ENCODE data around the gene LIN28A.
A peak's percentile ranks its signal among the peaks of the same experiment; 100 is the strongest.

The LIN28A gene

DNA sequence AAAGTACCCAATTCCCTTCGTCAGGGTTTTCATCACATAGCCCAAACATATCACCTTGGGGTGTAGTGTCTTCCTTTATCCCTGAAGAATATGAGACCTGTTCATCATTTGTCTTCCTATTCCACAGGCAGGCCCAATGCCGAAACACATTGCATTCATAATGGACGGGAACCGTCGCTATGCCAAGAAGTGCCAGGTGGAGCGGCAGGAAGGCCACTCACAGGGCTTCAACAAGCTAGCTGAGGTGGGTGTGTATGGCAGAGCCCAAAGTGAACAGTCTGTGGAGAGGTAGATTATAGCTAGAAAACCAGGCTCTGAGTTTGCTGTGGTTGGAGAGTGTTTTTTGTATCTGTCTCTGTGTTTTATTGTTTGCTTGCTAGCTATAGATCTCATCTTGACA, 27.4 kb downstream of the LIN28A start:
- no peak for DNase-seq (ENCODE audit: low read depth)

DNA sequence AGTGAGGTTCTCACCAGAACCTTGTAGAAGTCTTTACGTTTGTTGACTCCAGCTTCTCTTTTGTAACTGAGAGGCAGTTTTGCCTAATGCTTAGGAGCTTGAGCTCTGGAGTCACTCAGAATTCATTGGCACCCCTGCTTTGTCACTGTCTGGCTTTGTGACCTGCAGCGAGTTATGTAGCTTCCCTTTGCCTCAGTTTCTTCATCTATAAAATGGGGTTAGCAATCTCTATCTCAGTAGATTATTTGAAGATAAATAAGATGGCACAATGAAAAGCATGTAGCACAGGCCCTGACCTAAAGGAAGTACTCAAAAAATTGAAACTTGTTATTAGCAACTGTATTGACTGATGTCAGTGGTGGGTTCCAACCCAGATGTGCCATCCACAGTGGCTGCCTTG, 29.6 kb downstream of the LIN28A start:
- no peak for DNase-seq (ENCODE audit: low read depth)

- no peak for DNase-seq (ENCODE audit: low read depth)
Measured at GRCh38 chr1:26449868-26450267, 39.3 kb downstream of the LIN28A start.

DNA sequence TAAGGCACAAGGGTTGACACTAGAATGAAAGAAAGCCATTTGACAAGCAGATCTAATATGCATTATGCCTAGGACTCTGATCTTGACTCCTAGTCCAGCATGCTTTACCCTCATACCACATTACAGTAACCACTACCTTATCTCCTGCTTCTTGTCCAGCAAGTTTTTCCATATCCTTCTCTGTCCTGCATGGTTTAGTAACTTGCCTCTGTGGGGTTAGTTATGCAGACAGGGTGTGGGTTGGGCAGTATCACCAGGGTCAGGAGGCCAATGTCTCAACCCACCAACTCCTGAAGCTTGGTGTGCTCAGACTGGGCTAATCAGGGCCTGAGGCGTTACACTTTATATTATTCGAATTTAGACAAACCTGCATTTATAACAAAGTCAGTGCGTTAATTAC, 40.3 kb downstream of the LIN28A start:
- DNase-seq (ENCODE audit: low read depth) = no peak

GRCh38 chr1:26452459-26453183, 42.0 kb downstream of the LIN28A start:
- no peak for DNase-seq (ENCODE audit: low read depth)

DNA sequence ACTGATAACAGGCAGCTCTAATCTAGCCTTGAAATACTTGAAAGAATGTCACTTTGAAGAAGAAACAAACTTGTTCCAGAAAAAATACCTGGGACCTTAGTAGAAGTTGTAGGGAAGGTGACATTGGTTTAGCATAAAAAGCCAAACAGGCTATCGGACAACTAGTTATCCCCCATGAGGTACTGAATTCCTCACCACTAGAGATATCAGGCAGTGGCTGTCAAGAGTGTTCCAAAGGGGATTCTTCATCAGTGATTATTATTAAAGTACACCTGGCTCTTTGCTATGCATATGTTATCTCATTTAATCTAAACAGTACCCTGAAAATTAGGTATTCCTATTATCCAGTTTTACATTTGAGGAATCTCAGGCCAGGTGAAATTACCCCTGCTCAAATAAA, 48.5 kb downstream of the LIN28A start:
- DNase-seq (ENCODE audit: low read depth) = no peak

- no peak for DNase-seq (ENCODE audit: low read depth)
Measured at GRCh38 chr1:26459573-26460031, 49.0 kb downstream of the LIN28A start.

DNA sequence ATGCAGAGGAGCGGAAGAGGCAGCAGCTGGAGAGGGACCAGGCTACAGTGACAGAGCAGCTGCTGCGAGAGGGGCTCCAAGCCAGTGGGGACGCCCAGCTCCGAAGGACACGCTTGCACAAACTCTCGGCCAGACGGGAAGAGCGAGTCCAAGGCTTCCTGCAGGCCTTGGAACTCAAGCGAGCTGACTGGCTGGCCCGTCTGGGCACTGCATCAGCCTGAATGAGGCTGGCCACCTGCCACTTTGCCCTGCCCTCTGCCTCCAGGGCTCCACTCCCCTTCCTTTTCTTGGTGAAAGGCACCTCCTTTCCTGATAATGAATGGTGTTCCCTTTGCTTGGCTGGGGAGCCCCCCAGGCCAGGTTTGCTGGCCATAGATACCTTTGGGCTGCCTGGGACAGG, 58.3 kb downstream of the LIN28A start:
- DNase-seq (ENCODE audit: low read depth) = no peak

GRCh38 chr1:26469558-26469957, 58.9 kb downstream of the LIN28A start:
- DNase-seq (ENCODE audit: low read depth) = no peak

- DNase-seq (ENCODE audit: low read depth) = no peak
Measured at GRCh38 chr1:26470878-26471497, 60.4 kb downstream of the LIN28A start.

DNA sequence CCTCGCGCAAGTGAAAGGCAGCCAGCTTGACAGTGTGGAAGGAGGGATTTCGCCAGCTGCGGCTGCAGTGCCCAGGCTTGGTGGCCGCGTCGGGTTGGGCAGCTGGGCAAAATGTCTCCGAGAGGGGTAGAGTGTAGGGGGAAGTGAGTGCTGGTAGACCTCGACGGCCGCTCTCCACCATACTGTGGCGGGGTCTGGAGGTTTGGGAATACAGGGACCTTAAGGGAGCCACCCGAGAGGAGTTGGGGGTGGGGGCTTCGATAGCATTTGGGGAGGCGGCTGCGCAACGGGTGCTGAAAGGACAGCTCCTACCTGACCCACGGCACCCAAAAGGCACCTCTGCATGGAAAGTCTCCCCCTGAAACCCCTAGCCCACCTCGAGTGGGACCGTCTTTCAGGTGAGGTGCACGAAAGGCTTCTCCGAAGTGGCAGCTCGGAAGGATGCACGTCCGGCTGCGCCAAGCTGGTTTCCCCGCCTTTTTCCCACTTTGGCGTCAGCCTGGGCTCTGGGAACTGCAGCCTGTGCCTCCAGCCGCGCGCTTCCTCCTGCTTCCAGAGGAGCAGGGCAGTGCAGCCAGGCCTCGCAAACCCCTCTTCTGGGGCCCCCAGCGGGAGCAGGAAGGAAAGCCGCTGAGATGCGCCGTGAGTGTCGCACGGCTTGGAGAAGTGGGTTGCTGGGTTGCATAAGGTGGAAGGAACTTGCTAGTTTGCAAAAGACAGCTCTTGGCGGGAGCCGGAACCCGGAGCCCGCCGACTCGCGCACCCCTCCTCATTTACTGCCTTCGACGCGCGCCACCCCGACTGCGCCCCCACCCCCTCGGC, 61.1 kb downstream of the LIN28A start:
- DNase-seq (ENCODE audit: low read depth) = peak; percentile 82

DNA sequence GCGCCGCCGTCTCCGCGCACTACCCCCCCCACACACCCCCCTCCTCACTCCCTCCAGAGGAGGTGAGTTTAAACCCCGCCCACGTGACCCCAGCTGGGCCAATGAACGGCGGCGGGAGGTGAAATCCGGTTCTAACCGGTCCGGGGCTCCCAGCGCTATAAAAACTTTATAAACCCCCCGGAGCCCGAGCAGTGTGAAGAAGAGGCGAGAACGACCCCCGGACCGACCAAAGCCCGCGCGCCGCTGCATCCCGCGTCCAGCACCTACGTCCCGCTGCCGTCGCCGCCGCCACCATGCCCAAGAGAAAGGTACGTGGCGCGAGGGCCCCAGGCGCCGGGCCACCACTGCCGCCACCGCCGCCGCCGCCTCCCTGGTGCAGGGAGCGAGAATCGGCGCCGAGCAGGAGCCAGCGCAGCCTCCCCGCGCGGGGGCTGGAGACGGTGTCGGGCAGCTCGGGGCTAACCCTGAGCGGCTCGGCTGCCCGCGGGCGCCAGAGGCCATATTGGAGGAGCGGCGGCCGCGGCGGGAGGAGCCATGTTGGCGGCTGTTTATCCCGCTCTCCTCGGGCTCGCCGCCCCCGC, 61.8 kb downstream of the LIN28A start, which contains the start of gene HMGN2:
Gene HMGN2, plus strand, starts transcription at position 121 of the 581 bp plus-strand sequence. Its CDS starts 173 bp downstream, at position 294.
- peak; percentile 89 for DNase-seq (ENCODE audit: low read depth)

- DNase-seq (ENCODE audit: low read depth) = peak; percentile 89
Measured at GRCh38 chr1:26472901-26473845, 62.6 kb downstream of the LIN28A start.

GRCh38 chr1:26474818-26475217, 64.2 kb downstream of the LIN28A start:
- DNase-seq (ENCODE audit: low read depth) = no peak

GRCh38 chr1:26475989-26476388, 65.4 kb downstream of the LIN28A start:
- no peak for DNase-seq (ENCODE audit: low read depth)

DNA sequence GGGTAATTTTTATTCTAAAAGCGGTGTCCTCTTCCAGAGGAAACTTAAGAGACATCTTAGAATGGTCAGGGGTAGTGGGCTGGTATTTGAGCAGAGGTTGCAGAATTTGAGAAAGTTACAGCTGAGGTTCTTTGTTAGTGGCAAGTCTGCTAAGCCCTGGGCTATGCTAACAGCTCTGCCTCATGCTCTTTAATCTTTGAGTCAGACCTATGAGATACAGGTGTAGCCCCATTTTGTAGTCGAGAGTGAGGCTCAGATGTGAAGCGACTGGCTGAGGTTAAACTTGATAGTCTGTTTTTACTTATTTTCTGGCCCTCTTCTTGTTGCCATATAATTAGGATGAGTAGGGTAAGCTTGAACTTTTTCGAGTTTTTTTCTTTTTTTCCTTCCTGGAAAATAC, 66.3 kb downstream of the LIN28A start:
- DNase-seq (ENCODE audit: low read depth) = no peak

GRCh38 chr1:26477446-26478152, 67.0 kb downstream of the LIN28A start:
- peak; percentile 52 for DNase-seq (ENCODE audit: low read depth)

- no peak for DNase-seq (ENCODE audit: low read depth)
Measured at GRCh38 chr1:26478159-26478558, 67.5 kb downstream of the LIN28A start.

GRCh38 chr1:26478988-26479387, 68.4 kb downstream of the LIN28A start:
- DNase-seq (ENCODE audit: low read depth) = no peak

Measured in ELR (cell line).